Right ventricle myocardium superior (tissue), 1 donor: ENCODE measurements around the gene TMEM131. TPM values are rescaled to one million over a fixed set of nuclear protein-coding genes. Genes with fewer than 3 reads are reported as not detected.
A peak's percentile ranks its signal among the peaks of the same experiment; 100 is the strongest.

ENCODE experiments used
- ATAC-seq: fragments of 200-7000 bp; cut with Tn5 transposase; one replicate; pipeline ENCODE4 v1.9.1; 2020; ENCODE audit warnings: mild to moderate bottlenecking; ENCODE audit not compliant: poor library complexity
- DNase-seq: peaks from one replicate; pipeline ENCODE4 v3.0.0-alpha.2; 2020
- intact Hi-C: fragments of 100-400 bp; cut with DNase I; formaldehyde crosslinking; loops from one replicate; pipeline ENCODE4 v1.11.2; 2022
- total RNA-seq: library from RNA; stranded (reverse); fragmentation: NEBNext Ultra II Directional; extraction: Animal tissue kit (Norgen Biotek cat#: 25700); gene quantifications from one replicate; pipeline ENCODE4 v1.2.1, GENCODE V29; 2021
- donor health status: DM: no; HTN: yes; CAD: no; lungs with severe emphysema.

TMEM131 gene
- total RNA-seq, 1 donor from 2014 or later, result 26.7 TPM

DNA sequence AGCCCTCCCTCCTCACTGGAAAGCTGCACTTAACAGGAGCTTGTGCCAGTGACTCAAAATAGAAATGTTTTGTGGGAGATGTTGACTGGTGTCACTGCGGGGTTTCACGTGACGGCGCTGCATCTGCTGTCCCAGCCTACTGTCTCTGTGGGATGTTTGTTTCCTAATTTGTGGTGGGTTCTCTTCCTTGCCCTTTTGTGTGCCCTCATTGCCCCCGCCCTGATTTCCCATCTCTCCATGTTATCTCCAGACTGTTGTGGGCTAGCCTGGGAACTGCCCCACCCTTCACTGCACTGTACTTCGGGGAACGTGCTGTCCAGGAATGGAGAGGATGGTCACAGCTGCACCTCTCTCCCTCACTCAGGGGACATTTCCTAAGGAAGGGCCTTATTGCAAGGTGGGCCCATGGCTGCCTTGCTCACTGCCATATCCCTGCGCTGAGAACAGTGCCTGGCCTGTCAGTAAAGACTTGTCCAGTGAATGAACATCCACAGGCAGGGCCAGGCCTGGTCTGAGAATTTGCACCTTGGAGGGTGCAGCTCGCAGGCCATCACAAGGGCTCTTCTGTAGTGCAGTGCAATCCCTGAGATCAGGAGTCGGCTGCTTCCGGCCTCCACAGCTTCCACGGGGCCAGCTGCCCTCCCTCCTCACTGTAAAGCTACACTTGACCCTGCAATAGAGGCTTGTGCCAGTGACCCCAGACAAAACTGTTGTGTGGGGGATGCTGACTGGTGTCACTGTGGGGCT lies 264.3 kb downstream of the TMEM131 start:
- ATAC-seq (no peak), DNase-seq (no peak)
- intact Hi-C loops, result no loop called here

DNA sequence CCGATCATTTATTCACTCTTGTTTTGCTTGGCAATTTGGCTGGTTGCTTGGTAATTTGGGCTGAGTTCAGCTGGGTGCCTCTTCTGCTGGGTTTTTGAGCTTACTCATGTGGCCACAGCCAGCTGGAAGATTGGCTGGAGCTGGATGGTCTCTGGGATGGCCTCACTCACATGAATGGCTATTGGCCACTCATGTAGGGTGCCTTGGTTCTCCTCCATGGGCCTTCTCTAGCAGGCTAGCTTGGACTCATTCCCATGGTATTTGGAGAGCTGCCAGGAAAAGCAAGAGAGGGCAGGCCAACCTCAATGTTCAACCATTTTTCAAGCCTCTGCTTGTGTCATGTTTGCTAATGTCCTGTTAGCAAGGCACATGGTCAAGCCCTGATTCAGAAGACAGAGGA lies 265.5 kb downstream of the TMEM131 start:
- intact Hi-C loops, result no loop called here
- no peak for DNase-seq

DNA sequence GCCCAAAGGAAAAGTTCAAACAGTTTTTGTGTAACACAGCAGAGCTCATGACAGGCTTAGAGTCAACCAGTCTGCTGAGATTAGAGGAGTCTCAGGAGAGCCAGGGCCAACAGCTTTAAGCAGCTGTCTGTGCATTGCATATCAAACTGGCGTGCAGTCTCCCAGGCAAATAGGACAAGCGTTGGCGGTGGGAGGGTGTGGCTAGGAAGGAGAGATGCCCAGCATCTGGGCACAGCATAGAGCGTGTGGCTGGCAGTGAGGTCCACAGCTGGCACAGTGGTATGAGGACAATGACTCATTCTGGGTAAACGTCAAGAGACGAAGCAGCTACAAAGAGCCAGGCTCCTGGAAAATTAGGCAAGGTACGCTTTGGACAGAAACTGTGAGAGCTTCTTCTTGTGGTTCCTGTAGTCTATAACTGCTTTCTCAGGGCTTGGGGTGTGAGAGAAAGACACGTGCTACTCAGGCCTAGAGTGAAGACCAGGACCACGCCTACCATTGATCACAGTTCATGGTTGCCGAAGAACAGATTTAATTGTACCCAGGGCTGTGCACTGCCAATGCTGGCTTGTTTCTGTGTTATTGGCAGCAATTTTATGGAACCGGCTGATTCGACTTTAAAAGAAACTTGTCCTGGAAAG lies 267.5 kb downstream of the TMEM131 start:
- intact Hi-C loops, result no loop called here
- ATAC-seq, result peak; percentile 78
- peak; percentile 53 for DNase-seq

More for the DNA sequence above, 265.5 kb downstream of the TMEM131 start:
- no peak for ATAC-seq

DNA sequence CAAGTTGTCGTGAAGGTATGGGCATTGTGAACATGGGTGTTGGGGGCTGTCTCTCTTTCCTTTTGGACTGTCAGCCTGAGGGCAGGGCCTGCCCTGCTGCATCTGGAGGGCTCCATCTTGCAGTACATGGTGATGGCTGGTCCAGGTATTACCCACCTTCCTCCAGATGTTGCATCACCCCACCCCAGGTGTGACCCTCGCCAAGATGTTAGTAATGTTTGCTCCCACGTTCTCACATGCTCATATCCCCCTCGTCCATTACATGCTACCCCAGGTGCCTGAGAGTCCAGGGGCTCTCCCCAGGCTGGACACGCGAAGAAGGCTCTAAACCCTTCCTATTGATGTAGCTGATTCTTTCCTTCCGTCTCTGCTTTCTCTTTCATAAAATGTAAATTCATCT lies 268.5 kb downstream of the TMEM131 start:
- ATAC-seq (no peak), DNase-seq (peak; percentile 14)
- intact Hi-C loops, result no loop called here

DNA sequence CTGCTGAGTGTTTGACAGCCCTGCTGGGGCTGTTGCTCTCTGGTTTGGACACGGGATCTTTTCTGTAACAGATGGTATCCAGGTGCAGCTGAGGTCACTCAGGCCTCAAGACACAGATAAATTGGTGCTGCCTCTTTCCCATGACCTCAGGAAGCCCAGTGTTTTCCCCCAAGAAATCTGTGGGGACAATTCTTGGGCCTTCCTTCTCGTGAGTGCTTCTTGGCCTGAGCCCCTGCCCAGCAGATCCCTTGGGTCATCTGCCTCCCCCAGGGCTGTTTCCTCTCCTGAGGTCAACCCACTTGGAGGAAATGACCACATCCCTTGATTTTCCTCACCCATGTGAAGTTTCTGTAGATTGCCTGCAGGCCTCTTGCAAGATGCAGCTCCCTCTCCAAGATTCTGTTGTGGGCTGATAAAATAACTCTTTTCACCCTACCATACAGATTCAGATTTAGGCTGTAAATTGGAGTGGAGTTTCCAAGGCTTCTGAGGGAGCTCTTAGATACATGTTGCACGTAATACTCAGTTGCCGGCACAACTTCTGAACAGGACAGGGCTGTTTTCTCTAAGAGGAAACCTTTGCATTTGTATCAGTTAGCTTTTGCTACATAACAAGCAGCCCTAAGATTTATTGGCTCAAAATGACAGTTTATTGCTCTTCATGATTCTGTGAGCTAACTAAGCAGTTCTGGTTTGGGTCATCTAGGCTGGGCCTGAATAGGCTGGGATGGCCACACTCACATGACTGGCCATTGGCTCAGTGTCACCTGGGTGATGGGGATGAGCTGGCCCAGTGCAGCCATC lies 269.3 kb downstream of the TMEM131 start:
- peak; percentile 51 for ATAC-seq
- DNase-seq, result peak; percentile 42
- intact Hi-C loops, result no loop called here

DNA sequence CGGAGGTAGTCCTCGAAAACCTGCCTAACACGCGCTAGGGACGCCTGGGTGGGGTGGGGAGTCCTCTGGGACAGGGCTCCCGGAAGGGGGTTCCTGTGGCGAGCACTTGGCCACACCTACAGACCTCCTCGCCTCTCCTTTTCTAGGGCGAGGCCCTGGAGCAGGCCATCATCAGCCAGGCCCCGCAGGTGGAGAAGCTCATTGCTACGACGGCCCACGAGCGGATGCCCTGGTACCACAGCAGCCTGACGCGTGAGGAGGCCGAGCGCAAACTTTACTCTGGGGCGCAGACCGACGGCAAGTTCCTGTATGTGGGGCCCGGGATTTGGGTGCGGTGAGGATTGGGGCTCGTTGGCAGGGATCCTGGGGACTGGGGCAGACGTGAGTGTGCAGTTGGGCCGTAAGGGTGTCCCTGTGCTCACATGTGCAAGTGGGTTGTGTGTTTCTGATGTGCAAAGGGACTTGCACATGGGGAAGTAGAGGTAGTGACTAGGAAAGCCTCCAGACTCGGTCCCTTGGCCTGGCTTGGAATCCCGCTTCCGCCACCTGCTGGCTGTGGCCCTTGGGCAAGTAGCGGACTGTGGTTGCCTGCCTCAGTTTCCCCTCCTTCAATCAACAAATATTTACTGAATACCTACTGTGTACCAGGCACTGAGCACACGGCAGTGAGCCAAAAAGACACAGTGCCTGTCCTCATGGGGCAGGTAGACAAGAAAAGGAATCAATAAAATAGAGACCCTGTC lies 270.6 kb downstream of the TMEM131 start:
- ATAC-seq, result no peak
- intact Hi-C loops, result no loop called here
- peak; percentile 31 for DNase-seq

DNA sequence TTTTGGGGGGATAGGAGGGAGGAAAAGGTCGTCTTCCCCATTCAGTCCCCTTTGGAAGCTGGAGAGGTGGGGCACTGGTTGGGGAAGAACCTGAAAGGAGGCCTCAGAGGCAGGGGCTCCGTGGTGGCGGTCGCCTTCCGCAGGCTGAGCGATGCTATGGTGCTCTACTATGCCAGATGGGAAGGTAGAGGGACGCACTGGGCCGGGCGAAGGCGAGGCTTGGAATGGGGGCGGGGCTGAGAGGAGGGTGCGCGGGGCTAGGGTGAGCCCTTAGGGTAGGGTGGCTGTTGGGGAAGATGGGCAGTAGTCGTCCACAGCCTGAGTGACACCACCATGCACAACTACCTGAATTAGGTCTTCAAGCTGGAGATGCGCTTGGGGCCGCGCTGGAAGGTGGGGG lies 271.2 kb downstream of the TMEM131 start:
- DNase-seq (peak; percentile 41), ATAC-seq (no peak)

DNA sequence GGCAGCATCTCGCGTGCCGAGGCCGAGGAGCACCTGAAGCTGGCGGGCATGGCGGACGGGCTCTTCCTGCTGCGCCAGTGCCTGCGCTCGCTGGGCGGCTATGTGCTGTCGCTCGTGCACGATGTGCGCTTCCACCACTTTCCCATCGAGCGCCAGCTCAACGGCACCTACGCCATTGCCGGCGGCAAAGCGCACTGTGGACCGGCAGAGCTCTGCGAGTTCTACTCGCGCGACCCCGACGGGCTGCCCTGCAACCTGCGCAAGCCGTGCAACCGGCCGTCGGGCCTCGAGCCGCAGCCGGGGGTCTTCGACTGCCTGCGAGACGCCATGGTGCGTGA lies 271.7 kb downstream of the TMEM131 start:
- intact Hi-C loops, result no loop called here
- DNase-seq, result no peak
- ATAC-seq, result no peak

More for the DNA sequence above, 271.2 kb downstream of the TMEM131 start:
- intact Hi-C loops, result no loop called here

DNA sequence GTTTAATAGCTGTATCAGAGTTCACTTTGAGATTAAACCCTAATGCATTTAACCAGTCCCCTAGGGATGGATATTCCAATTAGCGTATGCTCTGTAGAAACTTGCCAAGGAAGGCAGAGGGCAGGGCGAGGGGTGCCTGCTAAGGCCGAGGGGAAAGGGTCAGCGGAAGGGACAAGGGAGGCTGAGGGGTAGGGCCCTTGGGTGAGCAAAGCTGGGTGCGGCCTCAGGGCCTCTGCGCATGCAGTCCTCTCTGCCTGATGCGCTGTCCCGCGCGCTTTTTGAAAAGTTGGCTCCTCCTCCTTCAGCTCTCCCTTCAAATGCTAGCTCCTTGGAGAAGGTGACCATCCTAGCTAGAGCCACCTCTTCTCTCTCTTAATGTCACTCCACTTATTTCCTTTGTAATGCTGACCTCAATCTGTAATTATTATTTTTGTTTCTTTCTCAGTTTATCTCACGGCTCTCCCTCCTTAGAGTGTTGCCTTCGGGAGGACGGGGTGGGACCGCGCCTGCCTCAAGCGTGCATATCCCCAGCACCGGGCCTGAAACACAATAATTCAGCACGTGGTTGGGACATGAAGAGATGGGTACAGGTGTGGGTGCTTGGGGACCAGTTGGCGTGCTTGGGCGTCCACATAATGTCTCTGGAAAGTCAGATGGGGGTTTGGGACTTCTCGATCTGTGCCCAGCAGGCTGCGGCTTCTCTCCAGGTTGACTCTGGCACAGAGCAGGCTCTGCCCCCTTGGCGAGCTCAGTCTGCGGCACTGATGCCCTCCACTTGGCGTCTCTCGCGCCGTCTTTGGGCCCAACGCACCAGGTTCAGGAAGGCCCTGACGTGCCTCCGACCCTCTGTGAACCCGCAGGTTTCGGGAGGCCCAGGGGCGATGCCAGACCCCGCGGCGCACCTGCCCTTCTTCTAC lies 272.3 kb downstream of the TMEM131 start:
- peak; percentile 32 for DNase-seq
- ATAC-seq, result no peak
- intact Hi-C loops, result no loop called here

DNA sequence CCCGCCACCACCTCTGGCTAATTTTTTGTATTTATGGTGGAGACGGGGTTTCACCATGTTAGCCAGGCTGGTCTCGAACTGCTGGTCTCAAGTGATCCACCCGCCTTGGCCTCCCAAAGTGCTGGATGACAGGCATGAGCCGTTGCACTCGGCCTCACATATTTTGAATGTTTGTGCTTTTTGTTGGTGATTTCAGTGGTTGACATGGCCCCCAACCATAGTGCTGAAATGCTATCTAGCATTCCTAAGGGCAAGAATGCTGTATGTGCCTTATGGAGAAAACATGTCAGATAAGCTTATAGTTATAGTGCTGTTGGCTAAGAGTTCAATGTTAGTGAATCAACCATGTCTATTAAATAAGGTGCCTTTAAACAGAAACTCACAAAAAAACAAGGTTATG lies 273.5 kb downstream of the TMEM131 start:
- intact Hi-C loops, result no loop called here
- no peak for ATAC-seq
- no peak for DNase-seq

DNA sequence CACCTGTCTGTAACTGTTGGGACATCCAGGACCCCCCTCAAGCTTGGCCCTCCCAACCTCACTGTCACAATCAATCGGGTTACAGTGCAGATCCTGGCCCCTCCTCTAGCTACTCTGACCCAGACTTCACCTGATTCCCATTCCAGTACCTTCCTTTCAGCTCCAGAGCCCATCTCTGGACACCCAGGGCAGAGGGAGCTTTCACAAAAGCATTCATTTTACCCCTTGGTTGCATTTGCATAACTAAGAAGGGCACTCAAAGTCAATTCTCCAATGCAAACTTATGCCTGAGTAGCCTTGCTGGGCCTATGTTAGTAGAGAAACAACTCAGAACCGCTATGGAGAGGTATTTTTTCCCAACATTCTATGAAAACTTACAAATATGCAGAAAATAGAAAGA lies 275.0 kb downstream of the TMEM131 start:
- ATAC-seq (no peak), DNase-seq (no peak)
- intact Hi-C loops, result no loop called here

- DNase-seq, result peak; percentile 6
- ATAC-seq, result no peak
- intact Hi-C loops, result no loop called here
Measured at GRCh38 chr2:97719362-97720155, 276.2 kb downstream of the TMEM131 start.

- ATAC-seq (no peak), DNase-seq (no peak)
- intact Hi-C loops, result no loop called here
Measured at GRCh38 chr2:97718942-97719341, 276.8 kb downstream of the TMEM131 start.

- DNase-seq (no peak), ATAC-seq (no peak)
- intact Hi-C loops, result no loop called here
Measured at GRCh38 chr2:97718051-97718882, 277.5 kb downstream of the TMEM131 start.

DNA sequence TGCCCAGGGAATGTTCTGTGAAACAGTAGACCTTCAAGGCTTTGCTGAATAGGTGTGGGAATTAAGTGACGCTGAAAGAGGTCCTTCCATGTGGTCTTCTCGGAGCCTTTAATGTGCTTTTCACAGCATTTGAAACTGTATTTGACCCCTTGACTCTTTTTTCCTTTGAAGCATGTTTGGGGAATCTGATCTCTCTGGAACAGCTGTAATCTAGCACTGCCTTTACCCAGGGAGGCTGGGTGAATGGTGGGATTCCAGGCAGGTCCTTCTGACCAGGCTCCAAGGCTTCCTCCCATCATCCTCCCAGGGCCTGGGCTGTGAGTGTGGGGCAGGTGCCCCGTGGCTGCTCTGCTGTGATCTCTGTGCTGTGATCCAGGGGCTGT lies 278.1 kb downstream of the TMEM131 start:
- DNase-seq (no peak), ATAC-seq (no peak)
- intact Hi-C loops, result no loop called here

- intact Hi-C loops, result no loop called here
- no peak for ATAC-seq
- no peak for DNase-seq
Measured at GRCh38 chr2:97716695-97717612, 278.8 kb downstream of the TMEM131 start.
